Peyer's patch (tissue), 4 donors: ENCODE results near the gene ZBTB7A. TPM values are rescaled to one million over a fixed set of nuclear protein-coding genes. Genes with fewer than 3 reads are reported as not detected.

Experiments
- DNase-seq, 3 donors: peaks; one replicate each; pipeline ENCODE4 v3.0.0-alpha.2; 2017 to 2019
- H3K27ac ChIP-seq, 4 donors: fragments of 200-600 bp; sonication (generic); one replicate each; pipeline ENCODE4 v1.5.1; 2016 to 2019
- H3K27me3 ChIP-seq, 2 donors: fragments of 200-600 bp; sonication (generic); one replicate each; pipeline ENCODE4 v1.5.1; 2019
- H3K36me3 ChIP-seq, 3 donors: fragments of 200-600 bp; sonication (generic); one replicate each; pipeline ENCODE4 v1.5.1; 2016 to 2019
- H3K4me1 ChIP-seq, 4 donors: fragments of 200-600 bp; sonication (generic); one replicate each; pipeline ENCODE4 v1.5.1; 2016 to 2019
- H3K4me3 ChIP-seq, 4 donors: fragments of 200-600 bp; sonication (generic); 1 replicate in 3 of 4; 2 replicates in 1 of 4; pipeline ENCODE4 v1.5.1; 2016 to 2019; ENCODE audit warnings: mild to moderate bottlenecking in 1 of 4
- H3K9me3 ChIP-seq, 4 donors: fragments of 200-600 bp; sonication (generic); one replicate each; pipeline ENCODE4 v1.5.1; 2016 to 2019; ENCODE audit warnings: mild to moderate bottlenecking in 1 of 4
- CTCF ChIP-seq, 6 experiments: fragments of 450-650 bp in 4 of 6; fragments of 200-600 bp in 2 of 6; sonication (generic) in 1 of 6; IDR thresholded peaks; one replicate each; pipeline ENCODE4 v1.5.1; 2017 to 2019; ENCODE audit warnings: antibody characterized with exemption in 6 of 6, mild to moderate bottlenecking in 3 of 6, moderate library complexity in 1 of 6
- POLR2A ChIP-seq, 2 donors: fragments of 450-650 bp; IDR thresholded peaks; one replicate each; pipeline ENCODE4 v1.5.1; 2017; ENCODE audit warnings: antibody characterized with exemption in 2 of 2, mild to moderate bottlenecking in 2 of 2, moderate library complexity in 2 of 2
- total RNA-seq, 4 donors: library from RNA; depleted of rRNA; stranded (reverse); fragments of >200 nt; gene quantifications; one replicate each; pipeline ENCODE4 v1.1.0, GENCODE V29; 2016

The ZBTB7A gene
- total RNA-seq, 4 donors from 2014 or later = 74.3 to 149 (median 96.1) TPM

GRCh38 chr19:4068047-4068966, 1.6 kb upstream of the ZBTB7A start:
- Histone ChIP-seq H3K27ac (peak overlapping the region; percentile 99 to 100 (median 100)), H3K9me3 (no peaks in the 10 kb centered on the region), H3K27me3 (no peaks in the 10 kb centered on the region), H3K4me3 (peak overlapping the region; percentile 99 to 100 (median 100)), H3K4me1 (peaks cover 0 to 25% (median 7%) of the 10 kb centered on the region in 4 donors), H3K36me3 (no peaks in the 10 kb centered on the region)
- TF ChIP-seq CTCF (IDR thresholded peaks at IDR 0.05) (no peak), POLR2A (IDR thresholded peaks at IDR 0.05) (no peak)
- DNase-seq = peak in 2 of 3 donors; percentile 72 to 76

- H3K27me3 ChIP-seq = no peaks in the 10 kb centered on the region
- peak in 1 of 3 donors; percentile 83 for DNase-seq
Observed at GRCh38 chr19:4067396-4068046, 822 bp upstream of the ZBTB7A start.

GRCh38 chr19:4066176-4066606, 508 bp downstream of the ZBTB7A start:
- Histone ChIP-seq H3K9me3 (no peaks in the 10 kb centered on the region), H3K27ac (peak overlapping the region; percentile 99 to 100 (median 100)), H3K4me3 (peak overlapping the region; percentile 99 to 100 (median 100)), H3K27me3 (no peaks in the 10 kb centered on the region), H3K36me3 (peaks cover 0 to 4% (median 0%) of the 10 kb centered on the region in 3 donors), H3K4me1 (peaks cover 0 to 46% (median 27%) of the 10 kb centered on the region in 4 donors)
- no peak for TF ChIP-seq POLR2A (IDR thresholded peaks at IDR 0.05)
- no peak for TF ChIP-seq CTCF (IDR thresholded peaks at IDR 0.05)
- DNase-seq = peak; percentile 71 to 81 (median 74)

More at GRCh38 chr19:4067396-4068046, 822 bp upstream of the ZBTB7A start:
- H3K27ac ChIP-seq = peak overlapping the region; percentile 99 to 100 (median 100)
- peak overlapping the region; percentile 99 to 100 (median 100) for H3K4me3 ChIP-seq
- TF ChIP-seq CTCF (IDR thresholded peaks at IDR 0.05) = no peak
- TF ChIP-seq POLR2A (IDR thresholded peaks at IDR 0.05) = peak; percentile 18 to 37
- H3K36me3 ChIP-seq = peaks cover 0 to 4% (median 0%) of the 10 kb centered on the region in 3 donors
- H3K4me1 ChIP-seq = peaks cover 0 to 33% (median 15%) of the 10 kb centered on the region in 4 donors
- H3K9me3 ChIP-seq = no peaks in the 10 kb centered on the region

- H3K4me1 ChIP-seq = peaks cover 0 to 52% (median 32%) of the 10 kb centered on the region in 4 donors
Observed at GRCh38 chr19:4065430-4066175, 1.1 kb downstream of the ZBTB7A start.

More at GRCh38 chr19:4065430-4066175, 1.1 kb downstream of the ZBTB7A start:
- H3K27me3 ChIP-seq = no peaks in the 10 kb centered on the region
- H3K9me3 ChIP-seq = no peaks in the 10 kb centered on the region
- H3K36me3 ChIP-seq = peaks cover 0 to 4% (median 0%) of the 10 kb centered on the region in 3 donors
- DNase-seq = peak; percentile 95 to 98 (median 97)
- TF ChIP-seq CTCF (IDR thresholded peaks at IDR 0.05) (peak in 2 of 6 experiments; percentile 11 to 26), POLR2A (IDR thresholded peaks at IDR 0.05) (peak in 1 of 2 donors; percentile 29)
- peak overlapping the region; percentile 99 to 100 (median 100) for H3K27ac ChIP-seq
- H3K4me3 ChIP-seq = peak overlapping the region; percentile 99 to 100 (median 100)
